GM12872 (cell line): Measurements from ENCODE around the gene RRP8.

Experiments
- TF ChIP-seq, protein P1 (sequence below): IDR thresholded peaks from 3 replicates; pipeline ENCODE4 v1.5.1; 2011; ENCODE audit warnings: low read depth, mild to moderate bottlenecking, low read length, moderate library complexity; ENCODE audit not compliant: insufficient read depth

RRP8 gene

GRCh38 chr11:6566704-6567370, 36.6 kb downstream of the RRP8 start:
- TF ChIP-seq, protein P1, sequence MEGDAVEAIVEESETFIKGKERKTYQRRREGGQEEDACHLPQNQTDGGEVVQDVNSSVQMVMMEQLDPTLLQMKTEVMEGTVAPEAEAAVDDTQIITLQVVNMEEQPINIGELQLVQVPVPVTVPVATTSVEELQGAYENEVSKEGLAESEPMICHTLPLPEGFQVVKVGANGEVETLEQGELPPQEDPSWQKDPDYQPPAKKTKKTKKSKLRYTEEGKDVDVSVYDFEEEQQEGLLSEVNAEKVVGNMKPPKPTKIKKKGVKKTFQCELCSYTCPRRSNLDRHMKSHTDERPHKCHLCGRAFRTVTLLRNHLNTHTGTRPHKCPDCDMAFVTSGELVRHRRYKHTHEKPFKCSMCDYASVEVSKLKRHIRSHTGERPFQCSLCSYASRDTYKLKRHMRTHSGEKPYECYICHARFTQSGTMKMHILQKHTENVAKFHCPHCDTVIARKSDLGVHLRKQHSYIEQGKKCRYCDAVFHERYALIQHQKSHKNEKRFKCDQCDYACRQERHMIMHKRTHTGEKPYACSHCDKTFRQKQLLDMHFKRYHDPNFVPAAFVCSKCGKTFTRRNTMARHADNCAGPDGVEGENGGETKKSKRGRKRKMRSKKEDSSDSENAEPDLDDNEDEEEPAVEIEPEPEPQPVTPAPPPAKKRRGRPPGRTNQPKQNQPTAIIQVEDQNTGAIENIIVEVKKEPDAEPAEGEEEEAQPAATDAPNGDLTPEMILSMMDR: no peak

DNA sequence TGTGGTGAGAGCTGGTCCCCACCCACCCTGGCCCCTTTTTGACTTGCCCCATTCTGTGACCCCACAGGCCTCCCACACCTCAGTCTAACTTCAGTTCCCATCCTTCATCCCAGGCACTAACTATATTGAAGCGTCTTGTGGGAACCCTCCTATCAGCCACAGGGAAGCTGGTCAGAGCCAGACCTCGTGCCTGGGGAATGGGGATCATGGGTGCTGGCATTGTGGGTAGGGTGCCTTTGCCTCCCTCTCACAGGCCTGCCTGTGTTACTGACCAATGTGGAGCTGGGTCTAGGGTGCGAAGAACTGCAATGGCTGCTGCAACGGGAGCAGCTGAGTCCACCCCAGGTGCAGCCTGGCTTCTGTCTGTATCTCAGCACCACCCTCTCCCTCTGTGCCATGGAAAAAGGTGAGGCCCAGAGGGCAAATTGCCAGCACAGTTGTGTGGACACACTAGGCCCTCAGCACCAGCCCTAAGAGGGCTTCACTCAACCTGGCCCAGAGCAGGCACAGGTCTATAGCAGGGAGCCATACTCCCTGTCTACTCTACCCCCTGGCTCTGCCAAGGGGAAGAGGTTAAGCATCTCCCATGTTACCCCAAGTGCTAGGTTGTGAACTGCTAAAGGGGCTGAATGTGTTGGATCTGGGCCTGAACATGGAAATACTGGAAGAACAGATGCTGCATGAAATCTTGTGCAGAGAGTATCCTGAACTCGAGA, 37.3 kb downstream of the RRP8 start:
- TF ChIP-seq, protein P1: no peak

DNA sequence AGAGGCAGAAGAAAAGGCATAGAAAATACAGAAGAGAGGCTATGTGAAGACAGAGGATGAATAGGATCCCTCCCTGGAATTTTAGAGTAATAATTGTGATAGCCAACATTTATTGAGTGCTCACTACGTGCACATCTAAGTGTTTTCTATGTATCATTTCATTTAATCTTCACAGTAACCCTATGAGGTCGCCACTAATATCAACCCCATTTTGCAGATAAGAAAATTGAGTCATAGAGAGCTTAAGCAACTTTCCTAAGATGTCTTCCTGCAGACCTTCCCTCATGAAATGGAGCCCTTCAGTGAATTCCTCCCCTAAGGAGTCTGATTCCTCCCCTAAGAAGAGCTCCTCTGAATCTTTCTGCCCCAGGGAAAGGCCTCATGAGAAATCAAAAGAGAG, 38.1 kb downstream of the RRP8 start:
- TF ChIP-seq, protein P1: no peak

DNA sequence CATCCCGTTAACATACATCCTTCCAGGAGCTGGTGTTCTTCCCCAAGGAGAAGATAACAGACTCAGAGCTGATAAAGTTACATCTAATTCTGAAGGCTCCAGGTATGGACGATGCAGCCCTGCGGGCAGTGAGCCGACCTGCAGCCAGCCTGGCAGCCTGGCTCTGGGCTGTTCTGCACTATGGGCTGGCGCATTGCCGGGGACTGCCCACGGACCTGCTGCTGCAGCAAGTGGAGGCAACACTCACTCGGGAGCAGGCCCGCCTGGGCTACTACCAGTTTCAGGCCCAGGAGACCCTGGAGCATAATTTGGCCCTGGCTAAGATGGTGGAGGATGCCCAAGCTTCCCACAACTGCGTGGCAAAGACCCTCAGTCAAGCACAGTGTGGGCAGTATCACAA, 39.7 kb downstream of the RRP8 start:
- TF ChIP-seq, protein P1: no peak

- TF ChIP-seq, protein P1: no peak
These were observed 40.2 kb downstream of the RRP8 start for GRCh38 chr11:6563121-6563619.

DNA sequence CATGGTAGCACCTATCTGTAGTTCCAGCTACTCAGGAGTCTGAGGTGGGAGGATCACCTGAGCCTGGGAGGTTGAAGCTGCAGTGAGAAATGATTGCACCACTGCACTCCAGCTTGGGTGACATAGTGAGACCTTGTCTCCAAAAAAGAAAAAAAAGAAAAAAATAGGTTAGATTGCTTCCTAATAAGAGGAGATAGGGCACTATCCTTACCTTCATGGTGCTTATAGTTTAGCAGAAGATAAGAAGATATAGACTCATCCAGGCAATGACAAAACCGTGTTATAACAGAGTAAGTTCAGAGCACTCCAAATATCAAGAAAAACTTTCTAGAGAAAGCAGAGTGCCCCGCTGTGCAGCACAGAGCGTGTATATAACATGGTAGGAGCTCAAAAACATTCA, 42.1 kb downstream of the RRP8 start:
- TF ChIP-seq, protein P1: no peak

DNA sequence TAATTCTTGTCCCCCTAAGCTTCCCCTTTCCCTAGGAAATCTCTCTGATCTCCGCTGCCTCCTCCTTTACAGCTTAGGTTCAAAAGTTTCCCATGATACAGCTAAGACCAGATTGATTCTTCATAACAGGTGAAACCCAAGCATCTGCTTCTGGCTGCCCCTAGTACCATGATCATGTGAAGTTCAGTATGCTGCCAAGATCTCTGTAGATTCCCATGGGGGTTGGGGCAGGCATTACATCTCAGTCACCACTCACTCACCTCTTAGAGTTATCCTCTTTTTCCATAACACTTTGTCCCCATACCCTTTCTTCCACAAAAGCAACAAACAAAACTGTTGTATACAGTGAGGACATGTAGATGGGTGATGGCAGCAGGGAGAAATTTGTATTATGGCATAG, 44.0 kb downstream of the RRP8 start:
- TF ChIP-seq, protein P1: no peak
